Daoy (cell line): ENCODE results near the gene EIF2B5. TPM values are rescaled to one million over a fixed set of nuclear protein-coding genes. Genes with fewer than 3 reads are reported as not detected.

Experiments
- total RNA-seq: library from RNA; depleted of rRNA; stranded (reverse); fragments of >200 nt; shearing (Covaris generic); gene quantifications from 2 replicates; pipeline ENCODE4 v1.2.3, GENCODE V29; 2014; rRNA removed

Gene EIF2B5
- total RNA-seq, 1 experiment from 2014 or later, result 57.9 TPM

Other genes with a start within 250 kb of the EIF2B5 start
- 10.0 and 28.5 TPM in 2 replicates for gene ABCC5, start 117.5 kb upstream of the EIF2B5 start, total RNA-seq
- gene HTR3D, start 103.6 kb upstream of the EIF2B5 start, total RNA-seq, result not detected in 2 replicates
- not detected in 2 replicates for gene HTR3C, start 82.3 kb upstream of the EIF2B5 start, total RNA-seq
- not detected in 2 replicates for gene HTR3E, start 38.3 kb upstream of the EIF2B5 start, total RNA-seq
- gene DVL3, start 20.0 kb downstream of the EIF2B5 start, total RNA-seq, result 28.1 and 28.3 TPM in 2 replicates
- gene AP2M1, start 39.5 kb downstream of the EIF2B5 start, total RNA-seq, result 397 and 510 TPM in 2 replicates
- gene ABCF3, start 50.8 kb downstream of the EIF2B5 start, total RNA-seq, result 26.9 and 28.1 TPM in 2 replicates
- gene VWA5B2, start 94.2 kb downstream of the EIF2B5 start, total RNA-seq, result not detected in 2 replicates
- gene ALG3, start 113.6 kb downstream of the EIF2B5 start, total RNA-seq, result 50.8 and 60.0 TPM in 2 replicates
- gene EEF1AKMT4, start 114.3 kb downstream of the EIF2B5 start, total RNA-seq, result 15.7 and 21.5 TPM in 2 replicates
- gene CAMK2N2, start 126.2 kb downstream of the EIF2B5 start, total RNA-seq, result 0.11 and 0.95 TPM in 2 replicates
- gene ECE2, start 140.7 kb downstream of the EIF2B5 start, total RNA-seq, result not detected in 2 replicates
- gene PSMD2, start 163.9 kb downstream of the EIF2B5 start, total RNA-seq, result 984 and 1,516 TPM in 2 replicates
- 320 and 355 TPM in 2 replicates for gene EIF4G1, start 179.2 kb downstream of the EIF2B5 start, total RNA-seq
- 23.7 and 28.0 TPM in 2 replicates for gene FAM131A, start 202.2 kb downstream of the EIF2B5 start, total RNA-seq
- gene CLCN2, start 226.2 kb downstream of the EIF2B5 start, total RNA-seq, result 3.5 and 4.7 TPM in 2 replicates
- 265 and 371 TPM in 2 replicates for gene POLR2H, start 226.4 kb downstream of the EIF2B5 start, total RNA-seq
- gene THPO, start 242.8 kb downstream of the EIF2B5 start, total RNA-seq, result not detected in 2 replicates
- gene CHRD, start 244.7 kb downstream of the EIF2B5 start, total RNA-seq, result 0.11 and 1.6 TPM in 2 replicates